K562 (cell line): ENCODE results near the gene CHMP1A. TPM values are rescaled to one million over a fixed set of nuclear protein-coding genes. Genes with fewer than 3 reads are reported as not detected.

Source experiments
- CGGBP1 ChIP-seq: fragments of 250-450 bp; sonication (Bioruptor Pico); IDR thresholded peaks from 2 replicates; pipeline ENCODE4 v1.9.0; 2021; ENCODE audit warnings: mild to moderate bottlenecking
- CHD4 ChIP-seq: fragments of 200-600 bp; sonication (generic); IDR thresholded peaks from 3 replicates; pipeline ENCODE4 v1.6.1; 2012; ENCODE audit warnings: low read depth, mild to moderate bottlenecking, mixed read lengths, low read length, inconsistent platforms; ENCODE audit not compliant: insufficient read depth, insufficient replicate concordance, poor library complexity, severe bottlenecking
- ETS2 ChIP-seq: IDR thresholded peaks from 2 replicates; pipeline ENCODE4 v1.6.1; 2016; ENCODE audit warnings: borderline replicate concordance, missing genetic modification characterization, mild to moderate bottlenecking, moderate library complexity, missing compliant biosample characterization; ENCODE audit not compliant: poor library complexity, severe bottlenecking
- KDM1A ChIP-seq, 2 experiments: fragments of 450-650 bp; IDR thresholded peaks; 2 replicates each; pipeline ENCODE4 v1.6.1; 2016; ENCODE audit warnings: mild to moderate bottlenecking in 2 of 2
- KDM5B ChIP-seq: fragments of 200-600 bp; sonication (generic); IDR thresholded peaks from 2 replicates; pipeline ENCODE4 v1.6.1; 2012; ENCODE audit warnings: low read depth, mild to moderate bottlenecking, moderate library complexity, low read length, control low read depth, inconsistent platforms; ENCODE audit not compliant: insufficient replicate concordance
- PPARD ChIP-seq: fragments of 250-450 bp; sonication (Bioruptor Pico); IDR thresholded peaks from 2 replicates; pipeline ENCODE4 v1.8.0; 2022; ENCODE audit warnings: inconsistent platforms, mild to moderate bottlenecking, moderate library complexity
- RBFOX2 ChIP-seq: fragments of 200-400 bp; formaldehyde crosslinking; IDR thresholded peaks from 2 replicates; pipeline ENCODE4 v1.6.1; 2017; ENCODE audit warnings: low read depth, mild to moderate bottlenecking, low read length, moderate library complexity
- RBM39 ChIP-seq: fragments of 200-400 bp; formaldehyde crosslinking; optimal IDR thresholded peaks from 2 replicates; pipeline ENCODE3; 2018; ENCODE audit warnings: low read depth, low read length
- STAT6 ChIP-seq: sonication (generic); formaldehyde crosslinking; IDR thresholded peaks from 2 replicates; pipeline ENCODE4 v1.8.1; 2023; ENCODE audit warnings: mild to moderate bottlenecking, missing genetic modification reagents
- TFAP4 ChIP-seq: sonication (generic); formaldehyde crosslinking; IDR thresholded peaks from 2 replicates; pipeline ENCODE4 v1.8.0; 2022; ENCODE audit warnings: missing genetic modification reagents, mild to moderate bottlenecking, moderate library complexity, borderline replicate concordance
- USF1 ChIP-seq: sonication (generic); formaldehyde crosslinking; IDR thresholded peaks from 2 replicates; pipeline ENCODE4 v1.9.0; 2022; ENCODE audit warnings: mild to moderate bottlenecking, missing genetic modification reagents
- ZNF224 ChIP-seq: sonication (generic); formaldehyde crosslinking; IDR thresholded peaks from 2 replicates; pipeline ENCODE4 v1.8.0; 2022; ENCODE audit warnings: mild to moderate bottlenecking, missing genetic modification reagents
- ZNF431 ChIP-seq: sonication (generic); formaldehyde crosslinking; IDR thresholded peaks from 2 replicates; pipeline ENCODE4 v1.8.0; 2022; ENCODE audit warnings: mild to moderate bottlenecking, missing genetic modification reagents
- ZNF445 ChIP-seq: fragments of 250-450 bp; sonication (Bioruptor Pico); IDR thresholded peaks from 2 replicates; pipeline ENCODE4 v1.4.0; 2020; ENCODE audit warnings: low read depth, mild to moderate bottlenecking, moderate library complexity
- polyA plus RNA-seq, 8 experiments: library from polyadenylated mRNA; depleted of rRNA in 4 of 8; stranded (reverse) in 5 of 8; unstranded in 3 of 8; fragments of >200 nt; fragmentation: Nextera tagmentation in 2 of 8; fragmentation: Illumina TruSeq in 1 of 8; extraction: Ambion mirVana in 2 of 8; extraction: Trizol in 1 of 8; gene quantifications; 2 replicates each; pipeline versions ENCODE4 v1.2.1 to v1.2.3, GENCODE V29; 2011 to 2014; ENCODE audit warnings: inconsistent platforms in 1 of 8, missing spikeins in 1 of 8
- total RNA-seq, 7 experiments: library from RNA; depleted of rRNA in 6 of 7; stranded (reverse); fragments of >200 nt in 6 of 7; fragmentation: Illumina TruSeq in 2 of 7; extraction: Trizol in 2 of 7; gene quantifications; 2 replicates each; pipeline versions ENCODE4 v1.2.1 to v1.2.3, GENCODE V29; 2011 to 2021; ENCODE audit warnings: low replicate concordance in 1 of 7
- TF ChIP-seq, protein P1 (sequence below): fragments of 450-650 bp; IDR thresholded peaks from 2 replicates; pipeline ENCODE4 v1.6.1; 2017; ENCODE audit warnings: antibody characterized with exemption
- TF ChIP-seq, protein P2 (sequence below): fragments of 200-800 bp; sonication (Bioruptor generic); IDR thresholded peaks from 2 replicates; pipeline ENCODE4 v1.6.1; 2017; ENCODE audit warnings: missing genetic modification characterization, missing compliant biosample characterization
- TF ChIP-seq, protein P3 (sequence below): sonication (generic); formaldehyde crosslinking; IDR thresholded peaks from 2 replicates; pipeline ENCODE4 v1.8.0; 2022; ENCODE audit warnings: mild to moderate bottlenecking, missing genetic modification reagents

Gene CHMP1A
- total and polyA plus RNA-seq, 9 of the 15 experiments (the other 6 are each of a cell fraction or from before 2014, with no cell fraction given) = 0.83 to 79.9 (median 45.2) TPM

- TF ChIP-seq, protein P1, sequence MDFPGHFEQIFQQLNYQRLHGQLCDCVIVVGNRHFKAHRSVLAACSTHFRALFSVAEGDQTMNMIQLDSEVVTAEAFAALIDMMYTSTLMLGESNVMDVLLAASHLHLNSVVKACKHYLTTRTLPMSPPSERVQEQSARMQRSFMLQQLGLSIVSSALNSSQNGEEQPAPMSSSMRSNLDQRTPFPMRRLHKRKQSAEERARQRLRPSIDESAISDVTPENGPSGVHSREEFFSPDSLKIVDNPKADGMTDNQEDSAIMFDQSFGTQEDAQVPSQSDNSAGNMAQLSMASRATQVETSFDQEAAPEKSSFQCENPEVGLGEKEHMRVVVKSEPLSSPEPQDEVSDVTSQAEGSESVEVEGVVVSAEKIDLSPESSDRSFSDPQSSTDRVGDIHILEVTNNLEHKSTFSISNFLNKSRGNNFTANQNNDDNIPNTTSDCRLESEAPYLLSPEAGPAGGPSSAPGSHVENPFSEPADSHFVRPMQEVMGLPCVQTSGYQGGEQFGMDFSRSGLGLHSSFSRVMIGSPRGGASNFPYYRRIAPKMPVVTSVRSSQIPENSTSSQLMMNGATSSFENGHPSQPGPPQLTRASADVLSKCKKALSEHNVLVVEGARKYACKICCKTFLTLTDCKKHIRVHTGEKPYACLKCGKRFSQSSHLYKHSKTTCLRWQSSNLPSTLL = no peak
- TF ChIP-seq CGGBP1 (no peak), ETS2 (tag) (no peak), PPARD (CRISPR knock-in tag) (no peak), RBFOX2 (peak; percentile 39; the same call in 1 of the 2 replicates), RBM39 (no peak), KDM1A (IDR thresholded peaks at IDR 0.05) (no peak), KDM5B (no peak), CHD4 (no peak), ZNF431 (no peak), STAT6 (CRISPR knock-in tag) (no peak), ZNF224 (CRISPR knock-in tag) (no peak), USF1 (CRISPR knock-in tag) (no peak), ZNF445 (CRISPR knock-in tag) (no peak), TFAP4 (CRISPR knock-in tag) (peak; percentile 10)
- TF ChIP-seq, protein P2, sequence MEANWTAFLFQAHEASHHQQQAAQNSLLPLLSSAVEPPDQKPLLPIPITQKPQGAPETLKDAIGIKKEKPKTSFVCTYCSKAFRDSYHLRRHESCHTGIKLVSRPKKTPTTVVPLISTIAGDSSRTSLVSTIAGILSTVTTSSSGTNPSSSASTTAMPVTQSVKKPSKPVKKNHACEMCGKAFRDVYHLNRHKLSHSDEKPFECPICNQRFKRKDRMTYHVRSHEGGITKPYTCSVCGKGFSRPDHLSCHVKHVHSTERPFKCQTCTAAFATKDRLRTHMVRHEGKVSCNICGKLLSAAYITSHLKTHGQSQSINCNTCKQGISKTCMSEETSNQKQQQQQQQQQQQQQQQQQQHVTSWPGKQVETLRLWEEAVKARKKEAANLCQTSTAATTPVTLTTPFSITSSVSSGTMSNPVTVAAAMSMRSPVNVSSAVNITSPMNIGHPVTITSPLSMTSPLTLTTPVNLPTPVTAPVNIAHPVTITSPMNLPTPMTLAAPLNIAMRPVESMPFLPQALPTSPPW (CRISPR knock-in tag) = no peak
- TF ChIP-seq, protein P3, sequence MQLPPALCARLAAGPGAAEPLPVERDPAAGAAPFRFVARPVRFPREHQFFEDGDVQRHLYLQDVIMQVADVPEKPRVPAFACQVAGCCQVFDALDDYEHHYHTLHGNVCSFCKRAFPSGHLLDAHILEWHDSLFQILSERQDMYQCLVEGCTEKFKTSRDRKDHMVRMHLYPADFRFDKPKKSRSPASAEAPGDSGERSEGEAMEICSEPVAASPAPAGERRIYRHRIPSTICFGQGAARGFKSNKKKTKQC (CRISPR knock-in tag) = peak; percentile 79; the same call in 1 of the 2 replicates
These were observed 43.3 kb upstream of the CHMP1A start (continued) for GRCh38 chr16:89700649-89701424.
